H1 (cell line): ENCODE results near the gene OR9G4. TPM values are rescaled to one million over a fixed set of nuclear protein-coding genes. Genes with fewer than 3 reads are reported as not detected.

Experiments used
- CHD1 ChIP-seq: IDR thresholded peaks from 2 replicates; pipeline ENCODE4 v1.6.1; 2012; ENCODE audit warnings: low read depth, low read length, improper control_type of control experiment
- polyA plus RNA-seq, 7 experiments: library from polyadenylated mRNA; depleted of rRNA in 3 of 7; stranded (reverse) in 5 of 7; unstranded in 2 of 7; fragments of >200 nt in 5 of 7; fragments of 200-250 nt in 2 of 7; gene quantifications; 1 replicate in 5 of 7; 2 replicates in 1 of 7; 4 replicates in 1 of 7; pipeline versions ENCODE4 v1.2.1 to v1.2.3, GENCODE V29; 2011 to 2013; ENCODE audit warnings: missing spikeins in 2 of 7, mixed read lengths in 2 of 7
- total RNA-seq: library from RNA; stranded (reverse); fragmentation: NEBNext Ultra II Directional; extraction: Animal tissue kit (Norgen Biotek cat#: 25700); gene quantifications from 2 replicates; pipeline ENCODE4 v1.2.1, GENCODE V29; 2021

The OR9G4 gene
- total and polyA plus RNA-seq, 2 of the 8 experiments (the other 6 are each of a cell fraction or from before 2014, with no cell fraction given): not detected

- TF ChIP-seq CHD1: no peak
These were observed 3.0 kb upstream of the OR9G4 start (continued) for GRCh38 chr11:56751480-56751879.
